ENCODE data around the gene FILIP1.
A peak's percentile ranks its signal among the peaks of the same experiment; 100 is the strongest.

Gene FILIP1

GRCh38 chr6:75493400-75494064 lies at the start of gene FILIP1:
FILIP1 (minus strand) TSS chr6:75493800; CDS start chr6:75414972, 78,828 bp downstream.
- no peak for DNase-seq (ENCODE audit: low read depth)

- DNase-seq (ENCODE audit: low read depth) = no peak
Measured at GRCh38 chr6:75543311-75543710, 49.7 kb upstream of the FILIP1 start.

GRCh38 chr6:75539136-75539535 lies 45.5 kb upstream of the FILIP1 start:
- no peak for DNase-seq (ENCODE audit: low read depth)

GRCh38 chr6:75532521-75532920 lies 38.9 kb upstream of the FILIP1 start:
- no peak for DNase-seq (ENCODE audit: low read depth)

- no peak for DNase-seq (ENCODE audit: low read depth)
Measured at GRCh38 chr6:75531174-75531573, 37.6 kb upstream of the FILIP1 start.

- DNase-seq (ENCODE audit: low read depth) = no peak
Measured at GRCh38 chr6:75530696-75531095, 37.1 kb upstream of the FILIP1 start.

DNA sequence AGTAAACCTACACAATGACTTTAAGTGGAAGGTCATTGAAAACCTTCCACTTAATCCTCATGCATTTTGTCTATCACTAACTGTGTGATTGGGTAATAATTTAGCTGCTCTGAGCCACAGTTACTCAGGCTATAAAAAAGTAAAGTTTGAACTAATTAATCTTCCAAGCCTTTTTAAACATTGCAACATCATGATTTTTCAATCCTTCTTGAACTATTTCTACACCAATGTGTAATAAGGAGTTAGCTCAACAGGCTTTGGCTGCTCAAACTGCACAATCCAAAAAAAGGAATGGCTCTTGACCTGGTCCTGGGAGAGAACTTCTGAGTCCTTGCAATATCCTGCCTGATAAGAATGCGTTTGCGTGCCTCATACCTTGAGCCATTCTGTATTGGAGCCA lies 34.8 kb upstream of the FILIP1 start:
- DNase-seq (ENCODE audit: low read depth) = no peak

DNA sequence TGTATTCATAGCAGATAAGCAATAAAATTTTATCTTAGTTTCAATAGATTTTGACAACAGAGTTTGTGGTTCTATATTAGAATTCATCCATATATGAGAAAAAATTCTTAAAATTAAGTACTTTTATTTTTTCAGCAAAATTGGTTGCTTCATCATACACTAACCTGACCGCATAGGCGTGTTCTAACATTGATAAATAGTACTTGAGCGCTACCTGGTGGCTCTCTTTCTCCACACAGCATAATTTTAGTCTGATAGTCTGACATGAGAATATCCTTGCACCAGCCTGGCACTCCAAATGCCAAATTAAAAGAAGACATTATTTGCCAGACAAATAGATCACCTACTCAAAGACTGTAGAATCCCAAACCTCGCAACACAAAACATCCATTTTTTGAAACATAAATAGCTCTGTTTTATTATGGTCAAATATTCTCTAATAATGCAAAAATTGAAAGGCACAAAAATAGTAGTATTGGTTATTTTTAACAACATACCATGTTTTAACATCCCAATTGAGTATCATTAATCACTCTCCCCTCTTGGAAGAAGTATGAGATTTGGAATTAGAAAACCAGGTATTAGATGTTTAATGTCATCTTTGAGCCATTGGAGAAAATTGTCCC lies 33.0 kb upstream of the FILIP1 start:
- peak; percentile 5 for DNase-seq (ENCODE audit: low read depth)

DNA sequence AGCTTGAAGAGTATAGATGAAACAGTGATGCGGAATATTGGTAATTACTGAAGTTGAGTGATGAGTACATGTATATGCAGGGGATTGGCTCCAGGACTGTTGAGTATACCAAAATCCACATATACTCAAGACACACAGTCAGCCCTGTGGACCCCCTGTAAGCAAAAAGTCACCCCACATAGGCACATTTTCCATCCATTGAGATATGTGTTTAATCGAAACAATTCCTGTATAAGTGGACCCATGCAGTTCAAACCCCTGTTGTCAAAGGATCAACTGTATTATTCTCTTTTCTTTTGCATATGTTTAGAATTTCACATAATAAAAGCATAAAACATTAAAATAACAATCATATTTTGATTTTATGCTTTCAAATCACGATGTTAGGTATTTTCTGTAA lies 32.1 kb upstream of the FILIP1 start:
- DNase-seq (ENCODE audit: low read depth) = no peak

- no peak for DNase-seq (ENCODE audit: low read depth)
Measured at GRCh38 chr6:75524322-75524972, 30.8 kb upstream of the FILIP1 start.

GRCh38 chr6:75516757-75517156 lies 23.2 kb upstream of the FILIP1 start:
- no peak for DNase-seq (ENCODE audit: low read depth)

- no peak for DNase-seq (ENCODE audit: low read depth)
Measured at GRCh38 chr6:75512591-75512990, 19.0 kb upstream of the FILIP1 start.

DNA sequence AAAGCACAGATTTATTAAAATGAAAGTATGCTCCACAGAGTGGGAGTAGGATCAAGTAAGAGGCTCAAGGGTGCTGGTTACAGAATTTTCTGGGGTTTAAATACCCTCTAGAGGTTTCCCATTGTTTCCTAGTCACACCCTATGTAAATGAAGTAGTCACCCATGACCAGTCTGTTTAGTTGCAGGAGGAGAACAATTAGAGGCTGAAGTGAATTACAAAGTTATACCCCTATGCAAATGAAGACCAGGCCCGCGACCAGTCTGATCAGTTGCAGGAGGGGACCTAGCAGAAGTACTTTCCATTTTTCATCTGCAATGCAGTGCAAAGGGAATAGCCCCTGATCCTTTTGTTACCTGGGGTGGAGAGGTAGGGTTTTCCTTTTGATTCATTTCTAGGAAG lies 11.8 kb upstream of the FILIP1 start:
- no peak for DNase-seq (ENCODE audit: low read depth)

DNA sequence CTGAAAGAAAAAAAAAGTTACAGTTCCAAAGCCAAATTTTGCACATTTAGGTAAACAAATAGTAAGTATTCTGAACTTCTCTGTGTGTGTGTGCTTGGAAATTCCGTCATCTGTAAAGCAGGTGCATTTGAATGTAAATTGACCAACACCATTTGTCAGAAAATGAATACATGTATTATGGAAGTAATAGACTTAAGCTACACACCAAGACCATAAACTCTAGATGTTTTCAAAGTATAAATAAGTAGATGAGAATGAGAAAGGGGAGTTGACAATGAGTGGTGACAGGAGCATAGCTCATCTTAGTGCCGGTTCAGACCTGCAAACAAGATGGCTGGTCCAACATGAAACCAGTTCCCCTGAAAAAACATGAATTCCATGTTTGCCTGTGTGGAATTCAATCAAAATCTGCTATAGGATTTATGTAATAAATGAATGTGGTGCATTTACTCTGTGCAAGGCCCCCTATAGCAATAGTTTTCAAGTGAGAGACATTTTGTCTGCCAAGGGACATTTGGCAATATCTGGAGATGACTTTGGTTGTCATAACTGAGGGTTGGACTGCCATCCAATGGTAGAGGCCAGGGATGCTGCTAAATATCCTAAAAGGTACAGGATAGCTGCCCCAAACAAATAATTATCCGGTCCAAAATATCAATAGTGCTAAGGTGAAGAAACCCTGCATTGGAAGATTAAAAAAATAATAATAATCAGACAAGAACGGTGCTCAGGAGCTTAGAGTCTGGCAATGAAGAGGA lies 11.0 kb upstream of the FILIP1 start:
- no peak for DNase-seq (ENCODE audit: low read depth)

DNA sequence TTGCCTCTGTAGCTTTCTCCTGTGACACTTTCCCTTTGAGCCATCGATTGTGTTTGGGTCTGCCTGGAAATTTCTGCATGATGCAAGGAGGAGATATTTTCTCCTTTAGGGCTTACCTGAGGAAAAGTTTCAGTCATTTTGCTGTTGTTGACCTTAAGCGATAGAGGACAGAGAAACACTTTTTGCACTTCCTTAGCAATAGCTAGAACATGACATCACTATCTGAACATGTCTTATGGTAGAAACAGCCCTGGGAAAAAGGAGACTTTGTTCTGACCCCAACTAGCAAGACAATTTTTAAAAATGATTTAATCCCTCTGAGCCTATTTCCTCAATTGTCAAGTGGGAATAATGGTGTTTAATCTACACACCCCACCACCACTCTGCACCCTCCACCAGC lies 9.7 kb upstream of the FILIP1 start:
- no peak for DNase-seq (ENCODE audit: low read depth)

DNA sequence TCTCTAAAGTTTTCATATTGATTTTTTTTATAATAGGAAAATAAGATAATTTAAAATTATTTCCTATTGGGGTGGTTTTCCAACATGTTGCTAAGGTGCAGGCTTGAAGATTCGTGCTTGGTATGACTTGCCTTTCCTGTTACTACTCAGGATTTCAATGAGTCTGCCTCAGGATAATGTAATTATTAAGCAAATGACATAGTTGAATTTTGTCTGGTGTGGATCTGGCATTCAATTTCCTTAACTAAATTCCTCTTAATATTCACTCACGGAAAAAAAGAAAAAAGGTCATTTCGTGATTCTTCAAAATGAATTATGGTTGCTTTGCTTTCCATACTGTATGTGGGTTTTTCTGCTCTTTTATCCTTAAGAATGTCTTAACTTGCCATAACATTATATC lies 9.3 kb upstream of the FILIP1 start:
- no peak for DNase-seq (ENCODE audit: low read depth)

GRCh38 chr6:75501756-75502155 lies 8.2 kb upstream of the FILIP1 start:
- DNase-seq (ENCODE audit: low read depth) = no peak

- DNase-seq (ENCODE audit: low read depth) = no peak
Measured at GRCh38 chr6:75499640-75500039, 6.0 kb upstream of the FILIP1 start.

GRCh38 chr6:75498862-75499261 lies 5.3 kb upstream of the FILIP1 start:
- no peak for DNase-seq (ENCODE audit: low read depth)

DNA sequence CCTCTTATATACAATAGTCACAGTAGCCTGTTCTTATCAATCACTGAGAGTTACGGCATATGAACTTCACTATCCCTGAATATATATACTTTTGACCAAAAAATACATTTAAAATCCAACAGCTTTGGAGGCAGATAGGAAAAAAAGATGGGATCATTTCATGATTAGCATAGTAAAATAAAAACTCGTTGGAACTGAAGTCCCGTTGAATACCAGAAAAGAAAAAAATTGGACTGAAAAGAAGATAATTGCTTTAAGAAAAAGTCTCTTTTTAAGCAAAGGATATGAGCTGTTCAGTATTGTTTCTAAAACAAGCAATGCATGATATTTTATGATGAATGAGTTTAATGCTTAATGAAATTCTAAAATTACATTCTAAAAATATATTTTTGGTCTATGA lies 4.4 kb upstream of the FILIP1 start:
- no peak for DNase-seq (ENCODE audit: low read depth)

DNA sequence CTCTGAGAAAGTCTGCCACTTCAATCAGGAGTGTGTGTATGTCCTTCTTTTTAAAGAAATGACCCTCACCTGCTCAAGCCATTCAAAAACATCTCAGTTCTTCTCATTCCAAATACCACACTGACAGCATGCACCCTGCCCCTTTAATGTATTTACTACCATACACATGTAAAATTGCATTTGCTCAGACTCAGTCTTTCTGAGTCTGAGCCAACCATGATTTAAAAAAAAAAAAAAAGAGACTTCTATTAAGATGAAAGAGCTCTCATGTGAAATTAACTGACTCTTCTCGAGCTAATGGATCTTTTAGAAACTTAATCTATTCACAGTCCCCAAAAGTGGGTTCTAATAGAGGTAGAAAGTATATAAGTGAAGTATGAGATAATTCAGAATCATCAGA lies 1.4 kb upstream of the FILIP1 start:
- no peak for DNase-seq (ENCODE audit: low read depth)

GRCh38 chr6:75494290-75494689 lies 690 bp upstream of the FILIP1 start:
- no peak for DNase-seq (ENCODE audit: low read depth)
